Hepatocyte (in vitro differentiated cells): ENCODE measurements around the gene EHD1. TPM values are rescaled to one million over a fixed set of nuclear protein-coding genes. Genes with fewer than 3 reads are reported as not detected.

Experiments
- DNase-seq: peaks from one replicate; pipeline ENCODE4 v3.0.0-alpha.2; 2016; ENCODE audit warnings: low spot score
- H2AFZ ChIP-seq: fragments of 200-600 bp; sonication (generic); 2 replicates; pipeline ENCODE4 v1.6.0; 2016; ENCODE audit warnings: antibody characterized with exemption, mild to moderate bottlenecking
- H3K27ac ChIP-seq: fragments of 200-600 bp; sonication (generic); 2 replicates; pipeline ENCODE4 v1.5.1; 2016; ENCODE audit warnings: mild to moderate bottlenecking
- H3K27me3 ChIP-seq: fragments of 200-600 bp; sonication (generic); 2 replicates; pipeline ENCODE4 v1.6.1; 2016
- H3K36me3 ChIP-seq: fragments of 200-600 bp; sonication (generic); replicated peaks from 2 replicates; pipeline ENCODE4 v1.5.1; 2016; ENCODE audit warnings: low read depth; ENCODE audit not compliant: insufficient read depth
- H3K4me1 ChIP-seq: fragments of 200-600 bp; sonication (generic); 2 replicates; pipeline ENCODE4 v1.5.1; 2016; ENCODE audit warnings: mild to moderate bottlenecking, moderate library complexity; ENCODE audit not compliant: insufficient read depth
- H3K4me2 ChIP-seq: fragments of 200-600 bp; sonication (generic); 2 replicates; pipeline ENCODE4 v1.6.0; 2016
- H3K4me3 ChIP-seq: fragments of 200-600 bp; sonication (generic); 2 replicates; pipeline ENCODE4 v1.5.1; 2016; ENCODE audit warnings: mild to moderate bottlenecking
- H3K79me2 ChIP-seq: fragments of 200-600 bp; sonication (generic); 2 replicates; pipeline ENCODE4 v1.6.0; 2017; ENCODE audit warnings: mild to moderate bottlenecking
- H3K9me2 ChIP-seq: fragments of 200-600 bp; sonication (generic); replicated peaks from 2 replicates; pipeline ENCODE4 v1.6.0; 2017; ENCODE audit warnings: mild to moderate bottlenecking; ENCODE audit not compliant: insufficient read depth
- H3K9me3 ChIP-seq: fragments of 200-600 bp; sonication (generic); 2 replicates; pipeline ENCODE4 v1.5.1; 2016; ENCODE audit warnings: low read depth, mild to moderate bottlenecking
- H4K20me1 ChIP-seq: fragments of 200-600 bp; sonication (generic); 2 replicates; pipeline ENCODE4 v1.6.0; 2016; ENCODE audit warnings: mild to moderate bottlenecking; ENCODE audit not compliant: insufficient read depth, poor library complexity, severe bottlenecking
- CTCF ChIP-seq: fragments of 200-600 bp; sonication (generic); IDR thresholded peaks from 2 replicates; pipeline ENCODE4 v1.5.1; 2016; ENCODE audit warnings: antibody characterized with exemption, mild to moderate bottlenecking; ENCODE audit not compliant: poor library complexity
- EZH2 ChIP-seq: fragments of 200-600 bp; sonication (generic); IDR thresholded peaks from 2 replicates; pipeline ENCODE4 v1.6.1; 2016; ENCODE audit warnings: antibody characterized with exemption, mild to moderate bottlenecking, borderline replicate concordance
- EZH2phosphoT487 ChIP-seq: fragments of 200-600 bp; sonication (generic); IDR thresholded peaks from one replicate; pipeline ENCODE4 v1.6.1; 2018; ENCODE audit warnings: antibody characterized with exemption, mild to moderate bottlenecking, low read depth, moderate library complexity; ENCODE audit not compliant: unreplicated experiment, severe bottlenecking
- WGBS: methylation state at CpG from one replicate; pipeline ENCODE4 v1.1.6; 2016; ENCODE audit warnings: low lambda C conversion rate; ENCODE audit errors: missing lambda C conversion rate; 5-methylcytosine and 5-hydroxymethylcytosine counted together
- polyA plus RNA-seq: library from polyadenylated mRNA; unstranded; fragments of >200 nt; fragmentation: Nextera tagmentation; extraction: Ambion mirVana; gene quantifications from 2 replicates; pipeline ENCODE4 v1.2.1, GENCODE V29; 2016
- total RNA-seq: library from RNA; depleted of rRNA; stranded (reverse); fragments of >200 nt; gene quantifications from 2 replicates; pipeline ENCODE4 v1.2.3, GENCODE V29; 2014

The EHD1 gene
- total and polyA plus RNA-seq, 2 experiments from 2014 or later: 52.4 to 69.5 TPM

GRCh38 chr11:64839887-64840782 lies 38.3 kb downstream of the EHD1 start:
- no peaks in the 10 kb centered on the region for H3K9me3 ChIP-seq
- H3K9me2 ChIP-seq: no peaks in the 10 kb centered on the region
- DNase-seq: no peak
- H3K36me3 ChIP-seq: no peaks in the 10 kb centered on the region
- no peak overlapping the region for H3K4me3 ChIP-seq
- H3K4me1 ChIP-seq: peaks cover 27% of the 10 kb centered on the region
- H3K27ac ChIP-seq: no peak overlapping the region
- no peak overlapping the region for H3K4me2 ChIP-seq
- H3K27me3 ChIP-seq: no peaks in the 10 kb centered on the region
- no peak overlapping the region for H2AFZ ChIP-seq
- no peak for TF ChIP-seq EZH2
- TF ChIP-seq EZH2phosphoT487: no peak
- no peak for TF ChIP-seq CTCF
- peaks cover 15% of the 10 kb centered on the region for H3K79me2 ChIP-seq
- 94% methylated on average over 16 of the region's 24 CpGs for WGBS
- H4K20me1 ChIP-seq: no peaks in the 10 kb centered on the region

- WGBS: 91% methylated on average over 11 of the region's 13 CpGs
- Histone ChIP-seq H3K36me3 (no peaks in the 10 kb centered on the region), H2AFZ (no peak overlapping the region), H4K20me1 (no peaks in the 10 kb centered on the region), H3K4me1 (peaks cover 27% of the 10 kb centered on the region), H3K27me3 (no peaks in the 10 kb centered on the region), H3K9me3 (no peaks in the 10 kb centered on the region), H3K4me3 (no peak overlapping the region), H3K27ac (no peak overlapping the region), H3K79me2 (peaks cover 15% of the 10 kb centered on the region), H3K4me2 (no peak overlapping the region), H3K9me2 (no peaks in the 10 kb centered on the region)
- TF ChIP-seq CTCF (no peak), EZH2phosphoT487 (no peak), EZH2 (no peak)
- DNase-seq: no peak
Observed at GRCh38 chr11:64839335-64839734, 39.1 kb downstream of the EHD1 start.

GRCh38 chr11:64838600-64839334 lies 39.7 kb downstream of the EHD1 start:
- Histone ChIP-seq H3K4me1 (peaks cover 23% of the 10 kb centered on the region), H3K36me3 (no peaks in the 10 kb centered on the region), H2AFZ (no peak overlapping the region), H3K79me2 (peaks cover 12% of the 10 kb centered on the region), H3K4me3 (no peak overlapping the region), H4K20me1 (no peaks in the 10 kb centered on the region), H3K9me3 (no peaks in the 10 kb centered on the region), H3K27me3 (no peaks in the 10 kb centered on the region), H3K27ac (no peak overlapping the region), H3K4me2 (no peak overlapping the region), H3K9me2 (no peaks in the 10 kb centered on the region)
- TF ChIP-seq EZH2: no peak
- TF ChIP-seq CTCF: no peak
- TF ChIP-seq EZH2phosphoT487: no peak
- no peak for DNase-seq
- WGBS: 95% methylated on average over 25 of the region's 28 CpGs
